GM23338 (cell line): Measurements from ENCODE around the gene JOSD2. TPM values are rescaled to one million over a fixed set of nuclear protein-coding genes. Genes with fewer than 3 reads are reported as not detected.

Experiments
- ATAC-seq: fragments of 200-7000 bp; cut with Tn5 transposase; 3 replicates; pipeline ENCODE4 v1.9.1; 2020
- DNase-seq: peaks from one replicate; pipeline ENCODE4 v3.0.0-alpha.2; 2015; ENCODE audit warnings: low spot score
- H2AFZ ChIP-seq: fragments of 200-600 bp; sonication (generic); 2 replicates; pipeline ENCODE4 v1.8.0; 2016; ENCODE audit warnings: antibody characterized with exemption, mild to moderate bottlenecking, moderate library complexity
- H3F3A ChIP-seq: fragments of 200-600 bp; sonication (generic); replicated peaks from 2 replicates; pipeline ENCODE4 v1.8.0; 2017; ENCODE audit warnings: antibody characterized with exemption, mixed run types, low read depth
- H3K27ac ChIP-seq: fragments of 200-600 bp; sonication (generic); 2 replicates; pipeline ENCODE4 v1.6.1; 2016; ENCODE audit warnings: low read depth
- H3K27me3 ChIP-seq: fragments of 200-600 bp; sonication (generic); 2 replicates; pipeline ENCODE4 v1.8.0; 2016; ENCODE audit warnings: mild to moderate bottlenecking, mixed run types, moderate library complexity; ENCODE audit not compliant: insufficient read depth
- H3K36me3 ChIP-seq: fragments of 200-600 bp; sonication (generic); 2 replicates; pipeline ENCODE4 v1.8.0; 2016; ENCODE audit warnings: mild to moderate bottlenecking; ENCODE audit not compliant: insufficient read depth
- H3K4me1 ChIP-seq: fragments of 200-600 bp; sonication (generic); 2 replicates; pipeline ENCODE4 v1.8.0; 2016; ENCODE audit warnings: mild to moderate bottlenecking, moderate library complexity; ENCODE audit not compliant: insufficient read depth
- H3K4me2 ChIP-seq: fragments of 200-600 bp; sonication (generic); 2 replicates; pipeline ENCODE4 v1.7.1; 2017; ENCODE audit warnings: mixed run types
- H3K4me3 ChIP-seq: fragments of 200-600 bp; sonication (generic); 2 replicates; pipeline ENCODE4 v1.6.1; 2016; ENCODE audit warnings: mixed run types
- H3K79me2 ChIP-seq: fragments of 200-600 bp; sonication (generic); replicated peaks from 2 replicates; pipeline ENCODE4 v1.8.0; 2017; ENCODE audit warnings: mild to moderate bottlenecking; ENCODE audit not compliant: insufficient read depth
- H3K9me2 ChIP-seq: fragments of 200-600 bp; sonication (generic); 2 replicates; pipeline ENCODE4 v1.8.0; 2017; ENCODE audit not compliant: insufficient read depth
- H4K20me1 ChIP-seq: fragments of 200-600 bp; sonication (generic); replicated peaks from 2 replicates; pipeline ENCODE4 v1.8.0; 2017; ENCODE audit warnings: mild to moderate bottlenecking; ENCODE audit not compliant: insufficient read depth
- H3K27ac Mint-ChIP-seq: 2 replicates; pipeline ENCODE4 v1.8.0; 2020; ENCODE audit warnings: inconsistent platforms, mild to moderate bottlenecking, moderate library complexity, mixed read lengths
- H3K27me3 Mint-ChIP-seq: 3 replicates; pipeline ENCODE4 v1.8.0; 2022; ENCODE audit warnings: low read depth, mild to moderate bottlenecking, moderate library complexity, mixed read lengths, inconsistent platforms; ENCODE audit not compliant: insufficient read depth, poor library complexity
- H3K36me3 Mint-ChIP-seq: 3 replicates; pipeline ENCODE4 v1.8.0; 2021; ENCODE audit warnings: low read depth, mild to moderate bottlenecking, inconsistent platforms, moderate library complexity, mixed read lengths
- H3K4me1 Mint-ChIP-seq: 3 replicates; pipeline ENCODE4 v1.8.0; 2020; ENCODE audit warnings: mild to moderate bottlenecking, inconsistent platforms, mixed read lengths
- H3K4me3 Mint-ChIP-seq: 3 replicates; pipeline ENCODE4 v1.8.0; 2021; ENCODE audit warnings: moderate library complexity, mild to moderate bottlenecking, inconsistent platforms, mixed read lengths
- H3K9me3 Mint-ChIP-seq: 3 replicates; pipeline ENCODE4 v1.8.0; 2020; ENCODE audit warnings: moderate library complexity, mild to moderate bottlenecking, inconsistent platforms, mixed read lengths
- CREB1 ChIP-seq: fragments of 250-450 bp; sonication (Bioruptor Pico); IDR thresholded peaks from 2 replicates; pipeline ENCODE4 v1.5.0; 2020; ENCODE audit warnings: low read depth, mild to moderate bottlenecking, moderate library complexity
- ETS1 ChIP-seq: IDR thresholded peaks from 2 replicates; pipeline ENCODE4 v1.6.1; 2016; ENCODE audit warnings: antibody characterized with exemption
- EZH2 ChIP-seq: fragments of 200-600 bp; sonication (generic); IDR thresholded peaks from one replicate; pipeline ENCODE4 v1.8.0; 2017; ENCODE audit warnings: antibody characterized with exemption, mild to moderate bottlenecking, low read depth; ENCODE audit not compliant: unreplicated experiment
- JUNB ChIP-seq: IDR thresholded peaks from one replicate; pipeline ENCODE4 v1.6.1; 2016; ENCODE audit warnings: antibody characterized with exemption; ENCODE audit not compliant: unreplicated experiment
- POLR2AphosphoS5 ChIP-seq: IDR thresholded peaks from 2 replicates; pipeline ENCODE4 v1.6.1; 2016; ENCODE audit warnings: antibody characterized with exemption, low read depth
- REST ChIP-seq: IDR thresholded peaks from one replicate; pipeline ENCODE4 v1.6.1; 2018; ENCODE audit warnings: antibody characterized with exemption; ENCODE audit not compliant: unreplicated experiment
- STAT1 ChIP-seq: IDR thresholded peaks from one replicate; pipeline ENCODE4 v1.6.1; 2016; ENCODE audit warnings: antibody characterized with exemption; ENCODE audit not compliant: unreplicated experiment
- ZNF114 ChIP-seq: fragments of 250-450 bp; sonication (Bioruptor Pico); IDR thresholded peaks from 2 replicates; pipeline ENCODE4 v1.5.0; 2020; ENCODE audit warnings: mild to moderate bottlenecking, moderate library complexity
- ZNF331 ChIP-seq: fragments of 250-450 bp; sonication (Bioruptor Pico); IDR thresholded peaks from 2 replicates; pipeline ENCODE4 v1.5.0; 2020; ENCODE audit warnings: low read depth, mild to moderate bottlenecking, moderate library complexity
- ZNF462 ChIP-seq: fragments of 250-450 bp; sonication (Bioruptor Pico); IDR thresholded peaks from 2 replicates; pipeline ENCODE4 v1.5.0; 2020; ENCODE audit warnings: mild to moderate bottlenecking, moderate library complexity
- polyA plus RNA-seq: library from polyadenylated mRNA; unstranded; fragments of >200 nt; fragmentation: Nextera tagmentation; extraction: Ambion mirVana; gene quantifications from 2 replicates; pipeline ENCODE4 v1.2.1, GENCODE V29; 2016
- total RNA-seq: library from RNA; depleted of rRNA; stranded (reverse); fragments of >200 nt; shearing (Covaris generic); gene quantifications from 2 replicates; pipeline ENCODE4 v1.2.3, GENCODE V29; 2014

Gene JOSD2
- total and polyA plus RNA-seq, 2 experiments from 2014 or later = 3.3 to 5.8 TPM

- no peaks in the 10 kb centered on the region for H3F3A ChIP-seq
- no peak overlapping the region for H2AFZ ChIP-seq
- H3K79me2 ChIP-seq = no peaks in the 10 kb centered on the region
- Mint-ChIP-seq H3K27me3 (peaks cover 7% of the 10 kb centered on the region), H3K4me3 (no peak overlapping the region), H3K9me3 (peaks cover 87% of the 10 kb centered on the region), H3K4me1 (no peaks in the 10 kb centered on the region), H3K27ac (no peak overlapping the region), H3K36me3 (peaks cover 30% of the 10 kb centered on the region)
- peaks cover 6% of the 10 kb centered on the region for H3K4me1 ChIP-seq
- H3K9me2 ChIP-seq = no peaks in the 10 kb centered on the region
- DNase-seq (no peak), ATAC-seq (no peak)
- no peak overlapping the region for H3K27ac ChIP-seq
- H3K27me3 ChIP-seq = peaks cover 39% of the 10 kb centered on the region
- no peaks in the 10 kb centered on the region for H3K36me3 ChIP-seq
- TF ChIP-seq CREB1 = no peak
- no peak for TF ChIP-seq POLR2AphosphoS5
- TF ChIP-seq STAT1 = no peak
- no peak for TF ChIP-seq REST
- no peak for TF ChIP-seq ZNF331 (CRISPR knock-in tag)
- TF ChIP-seq ETS1 = no peak
- no peak for TF ChIP-seq ZNF462
- no peak for TF ChIP-seq EZH2
- no peak for TF ChIP-seq JUNB
- TF ChIP-seq ZNF114 = no peak
- no peak overlapping the region for H3K4me3 ChIP-seq
- H3K4me2 ChIP-seq = no peak overlapping the region
- no peaks in the 10 kb centered on the region; the same call in 1 of the 2 replicates for H4K20me1 ChIP-seq
Observed at GRCh38 chr19:50548191-50549058, 37.4 kb upstream of the JOSD2 start.
